ENCODE results near the gene RTN3.

DNA sequence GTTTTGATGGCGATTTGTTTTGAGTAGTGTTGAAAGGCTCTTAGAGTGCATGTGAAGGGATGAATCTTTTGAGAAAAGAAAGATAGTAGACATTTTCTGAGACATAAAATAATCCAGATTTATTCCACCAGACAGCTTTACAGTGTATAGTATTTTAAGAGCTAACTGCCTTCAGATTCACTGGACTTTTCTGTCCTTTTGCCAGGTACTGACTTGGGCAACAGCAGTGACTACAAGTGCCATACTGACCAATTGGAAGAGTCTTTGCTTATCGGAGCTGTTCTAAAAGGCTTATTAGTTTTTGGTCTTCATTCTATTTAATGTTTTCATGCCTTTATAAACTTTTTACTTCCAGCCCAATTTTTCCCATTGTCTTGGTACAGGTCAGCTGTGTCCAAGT, 32.5 kb downstream of the RTN3 start:
- TF ChIP-seq, protein P1, sequence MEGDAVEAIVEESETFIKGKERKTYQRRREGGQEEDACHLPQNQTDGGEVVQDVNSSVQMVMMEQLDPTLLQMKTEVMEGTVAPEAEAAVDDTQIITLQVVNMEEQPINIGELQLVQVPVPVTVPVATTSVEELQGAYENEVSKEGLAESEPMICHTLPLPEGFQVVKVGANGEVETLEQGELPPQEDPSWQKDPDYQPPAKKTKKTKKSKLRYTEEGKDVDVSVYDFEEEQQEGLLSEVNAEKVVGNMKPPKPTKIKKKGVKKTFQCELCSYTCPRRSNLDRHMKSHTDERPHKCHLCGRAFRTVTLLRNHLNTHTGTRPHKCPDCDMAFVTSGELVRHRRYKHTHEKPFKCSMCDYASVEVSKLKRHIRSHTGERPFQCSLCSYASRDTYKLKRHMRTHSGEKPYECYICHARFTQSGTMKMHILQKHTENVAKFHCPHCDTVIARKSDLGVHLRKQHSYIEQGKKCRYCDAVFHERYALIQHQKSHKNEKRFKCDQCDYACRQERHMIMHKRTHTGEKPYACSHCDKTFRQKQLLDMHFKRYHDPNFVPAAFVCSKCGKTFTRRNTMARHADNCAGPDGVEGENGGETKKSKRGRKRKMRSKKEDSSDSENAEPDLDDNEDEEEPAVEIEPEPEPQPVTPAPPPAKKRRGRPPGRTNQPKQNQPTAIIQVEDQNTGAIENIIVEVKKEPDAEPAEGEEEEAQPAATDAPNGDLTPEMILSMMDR (IDR thresholded peaks at IDR 0.05) = no peak
- TF ChIP-seq SIN3A (IDR thresholded peaks at IDR 0.05; ENCODE audit: borderline replicate concordance, insufficient read depth, low read depth, low read length) = no peak

Measured in Panc1 (cell line).